KOPT-K1 (cell line): ENCODE data around the gene SPTBN5.

Experiments used
- H3K27ac ChIP-seq: fragments of 200-600 bp; sonication (generic); 2 replicates; pipeline ENCODE4 v1.5.1; 2016; ENCODE audit warnings: antibody characterized with exemption, mild to moderate bottlenecking, low read depth, low read length; ENCODE audit not compliant: poor library complexity, severe bottlenecking
- H3K36me3 ChIP-seq: fragments of 200-600 bp; sonication (generic); 2 replicates; pipeline ENCODE4 v1.5.1; 2017; ENCODE audit warnings: antibody characterized with exemption, mild to moderate bottlenecking, low read length, moderate library complexity; ENCODE audit not compliant: insufficient read depth
- H3K9me3 ChIP-seq: fragments of 200-600 bp; sonication (generic); 2 replicates; pipeline ENCODE4 v1.5.1; 2017; ENCODE audit warnings: antibody characterized with exemption, low read length, mild to moderate bottlenecking; ENCODE audit not compliant: insufficient read depth, poor library complexity, severe bottlenecking

The SPTBN5 gene

DNA sequence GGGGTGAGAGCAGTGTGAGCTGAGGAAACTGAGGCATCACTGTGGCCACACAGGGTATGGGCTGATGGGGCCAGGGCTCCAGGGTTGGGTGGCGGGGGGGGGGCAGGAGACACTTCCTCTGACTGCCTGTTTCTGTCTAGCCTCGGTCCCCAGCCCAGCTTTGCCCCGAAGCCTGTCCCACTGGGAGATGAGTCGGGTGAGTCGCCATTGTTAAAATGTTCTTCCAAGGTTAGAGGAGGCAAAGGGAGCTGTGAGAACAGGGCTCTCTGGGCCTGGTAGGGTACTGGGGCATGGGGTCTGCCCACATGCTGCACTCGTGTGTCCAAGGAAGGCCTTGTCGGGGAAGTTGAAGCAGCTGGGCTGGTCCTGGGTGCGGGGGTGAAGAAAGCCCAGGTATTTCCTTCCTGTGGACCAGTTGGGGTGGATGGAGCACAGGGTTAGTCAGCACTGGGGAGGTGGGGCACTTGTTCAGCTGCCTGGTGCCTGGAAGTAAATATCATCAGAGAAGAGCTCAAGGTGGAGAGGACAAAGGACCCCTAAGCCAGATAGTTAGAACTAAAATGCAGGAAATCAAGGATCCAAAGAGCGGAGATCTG lies 74.3 kb downstream of the SPTBN5 start:
- Histone ChIP-seq H3K9me3 (no peaks in the 10 kb centered on the region), H3K36me3 (peaks cover 70% of the 10 kb centered on the region; the same call in 1 of the 2 replicates), H3K27ac (no peak overlapping the region)

DNA sequence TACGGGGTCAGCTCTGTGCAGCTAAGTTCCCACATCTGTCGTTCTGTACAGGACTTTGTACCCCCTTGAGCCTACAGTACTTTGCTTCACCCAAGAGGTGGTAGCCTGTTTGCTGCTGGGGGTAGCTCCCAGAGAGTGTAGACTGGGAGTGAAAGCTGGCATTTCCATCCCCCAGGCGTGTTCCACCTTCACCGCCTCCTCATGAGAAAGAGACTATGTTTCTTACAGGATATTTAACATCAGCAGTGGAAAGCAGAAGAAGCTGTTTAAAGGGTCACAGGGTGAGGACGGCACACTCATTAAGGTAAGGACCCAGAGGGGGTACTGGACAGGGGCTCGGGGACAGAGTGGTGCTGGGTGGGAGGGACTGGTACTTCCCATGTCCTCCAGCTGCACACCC lies 76.1 kb downstream of the SPTBN5 start:
- Histone ChIP-seq H3K9me3 (no peaks in the 10 kb centered on the region), H3K36me3 (peaks cover 62% of the 10 kb centered on the region; the same call in 1 of the 2 replicates), H3K27ac (no peak overlapping the region)

- H3K36me3 ChIP-seq = peaks cover 58% of the 10 kb centered on the region; the same call in 1 of the 2 replicates
- no peaks in the 10 kb centered on the region for H3K9me3 ChIP-seq
These were observed 76.5 kb downstream of the SPTBN5 start for GRCh38 chr15:41817327-41817726.

DNA sequence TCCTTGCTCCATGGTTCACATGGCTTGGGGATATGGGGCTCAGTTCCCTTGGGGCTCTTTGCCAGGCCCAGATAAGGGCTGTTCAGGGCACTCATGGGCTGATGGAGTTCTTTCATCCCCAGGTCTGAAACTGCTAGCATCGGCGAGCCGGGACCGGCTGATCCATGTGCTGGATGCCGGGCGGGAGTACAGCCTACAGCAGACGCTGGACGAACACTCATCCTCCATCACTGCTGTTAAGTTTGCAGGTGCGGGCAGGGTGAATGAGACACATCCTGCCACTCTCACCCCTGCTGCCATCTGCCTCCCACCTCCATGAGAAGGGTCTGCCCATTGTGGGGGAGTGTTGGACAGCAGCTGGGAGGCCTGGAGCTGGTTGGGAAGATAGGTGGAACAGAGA lies 77.1 kb downstream of the SPTBN5 start:
- peaks cover 55% of the 10 kb centered on the region; the same call in 1 of the 2 replicates for H3K36me3 ChIP-seq
- no peak overlapping the region for H3K27ac ChIP-seq
- no peaks in the 10 kb centered on the region for H3K9me3 ChIP-seq

More at GRCh38 chr15:41817327-41817726, 76.5 kb downstream of the SPTBN5 start:
- no peak overlapping the region for H3K27ac ChIP-seq

DNA sequence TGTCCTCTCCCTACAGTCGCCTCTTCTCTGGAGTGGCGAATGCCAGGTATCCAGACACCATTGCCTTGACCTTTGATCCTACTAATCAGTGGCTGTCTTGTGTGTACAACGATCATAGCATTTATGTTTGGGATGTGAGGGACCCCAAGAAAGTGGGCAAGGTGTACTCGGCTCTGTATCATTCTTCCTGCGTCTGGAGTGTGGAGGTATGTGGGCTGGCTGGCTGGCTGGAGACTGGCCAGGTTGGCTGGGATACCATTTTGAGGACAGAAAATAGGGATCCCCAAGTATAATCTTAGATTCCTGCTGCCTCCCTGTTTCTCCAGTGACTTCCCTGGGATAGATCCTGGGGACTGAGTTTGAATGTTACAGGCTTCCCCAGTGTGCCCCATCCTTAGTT lies 79.3 kb downstream of the SPTBN5 start:
- Histone ChIP-seq H3K36me3 (peaks cover 40% of the 10 kb centered on the region; the same call in 1 of the 2 replicates), H3K9me3 (no peaks in the 10 kb centered on the region)

DNA sequence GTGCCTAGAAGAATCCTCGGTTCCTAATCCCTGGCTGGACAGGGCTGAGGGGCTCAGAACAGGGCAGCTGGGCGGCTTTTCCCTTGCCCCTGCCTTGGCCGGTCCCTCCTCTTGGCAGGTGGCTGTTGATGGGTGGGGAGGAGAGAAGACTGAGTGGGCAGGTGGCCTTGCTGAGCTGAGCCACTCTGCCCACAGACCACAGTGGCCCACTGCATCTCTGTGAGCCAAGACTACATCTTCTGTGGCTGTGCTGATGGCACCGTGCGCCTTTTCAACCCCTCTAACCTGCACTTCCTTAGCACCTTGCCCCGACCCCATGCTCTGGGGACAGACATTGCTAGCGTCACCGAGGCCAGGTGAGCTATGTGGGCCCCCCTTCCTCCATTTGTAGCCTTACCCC lies 80.4 kb downstream of the SPTBN5 start:
- H3K36me3 ChIP-seq = peaks cover 29% of the 10 kb centered on the region; the same call in 1 of the 2 replicates
- no peak overlapping the region for H3K27ac ChIP-seq
- H3K9me3 ChIP-seq = no peaks in the 10 kb centered on the region

More for the DNA sequence above, 79.3 kb downstream of the SPTBN5 start:
- no peak overlapping the region for H3K27ac ChIP-seq

- no peaks in the 10 kb centered on the region for H3K9me3 ChIP-seq
- no peak overlapping the region for H3K27ac ChIP-seq
- H3K36me3 ChIP-seq = peaks cover 24% of the 10 kb centered on the region; the same call in 1 of the 2 replicates
These were observed 81.0 kb downstream of the SPTBN5 start for GRCh38 chr15:41812820-41813375.

DNA sequence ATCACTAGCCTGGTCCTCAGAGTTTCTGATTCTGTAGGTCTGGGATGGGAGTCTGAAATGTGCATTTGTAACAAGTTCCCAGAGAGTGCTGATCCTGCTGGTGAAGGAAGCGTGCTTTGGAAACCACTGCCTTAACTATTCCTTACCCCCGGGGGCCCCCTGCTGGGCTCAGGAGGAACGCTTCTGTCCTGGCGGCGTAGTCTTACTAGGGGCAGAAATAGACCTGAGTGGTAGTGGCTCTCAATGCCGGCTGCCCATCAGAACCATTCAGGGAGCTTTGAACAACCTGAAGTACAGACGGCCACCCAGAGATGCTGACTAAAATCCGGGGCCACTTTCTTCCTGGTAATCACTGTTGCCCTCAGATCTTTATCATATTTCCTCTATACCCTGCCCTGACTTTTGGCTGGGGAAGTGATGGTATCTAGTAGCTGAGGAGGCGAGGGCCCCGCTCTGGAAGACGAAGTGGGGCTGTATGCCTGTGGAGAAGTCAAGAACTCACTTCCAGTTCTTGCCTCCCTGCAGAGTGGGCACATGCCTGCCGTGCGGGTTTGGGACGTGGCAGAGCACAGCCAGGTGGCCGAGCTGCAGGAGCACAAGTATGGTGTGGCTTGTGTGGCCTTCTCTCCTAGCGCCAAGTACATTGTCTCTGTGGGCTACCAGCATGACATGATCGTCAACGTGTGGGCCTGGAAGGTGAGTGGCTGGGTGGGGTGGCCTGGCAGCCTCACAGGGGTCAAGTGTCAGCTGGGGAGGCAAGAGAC lies 82.2 kb downstream of the SPTBN5 start:
- peak overlapping the region; percentile 54 for H3K27ac ChIP-seq
- peaks cover 14% of the 10 kb centered on the region; the same call in 1 of the 2 replicates for H3K36me3 ChIP-seq

GRCh38 chr15:41810651-41811431 lies 83.0 kb downstream of the SPTBN5 start:
- peak overlapping the region; percentile 54 for H3K27ac ChIP-seq
- no peaks in the 10 kb centered on the region for H3K9me3 ChIP-seq

More for the DNA sequence above, 82.2 kb downstream of the SPTBN5 start:
- H3K9me3 ChIP-seq = no peaks in the 10 kb centered on the region

DNA sequence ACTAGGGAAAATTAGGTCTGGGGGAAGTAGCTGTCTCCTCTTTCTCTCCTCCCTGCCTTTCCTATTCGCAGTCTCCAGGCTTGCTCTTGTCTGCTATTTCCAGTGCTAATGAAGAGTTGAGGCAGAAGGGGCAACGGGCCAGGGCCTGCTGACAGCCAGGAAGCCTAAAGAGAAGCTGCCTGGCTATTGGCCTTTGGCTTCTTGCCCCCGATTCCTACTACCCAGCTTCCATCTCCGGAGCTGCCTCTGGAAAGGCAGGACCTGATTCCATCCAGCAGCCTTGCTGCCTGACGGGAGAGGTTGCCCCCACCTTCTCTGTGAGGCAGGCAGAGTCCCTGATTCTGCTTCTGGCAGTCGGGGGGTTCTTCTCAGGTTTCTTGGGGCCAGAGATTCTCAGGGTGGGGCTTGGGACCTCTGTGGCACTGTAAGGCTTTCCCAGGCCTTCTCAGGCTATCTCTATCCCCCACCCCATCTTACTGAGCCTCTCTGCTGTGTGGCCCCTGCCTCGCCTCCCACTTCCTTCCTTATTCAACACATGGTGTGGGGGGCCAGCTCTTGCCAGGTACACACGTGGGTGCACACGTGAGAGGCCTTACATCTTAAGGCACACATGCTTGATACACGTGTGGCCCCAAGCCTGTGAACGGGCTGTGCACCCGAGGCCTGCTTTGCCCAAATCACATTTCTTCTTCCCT lies 84.2 kb downstream of the SPTBN5 start:
- Histone ChIP-seq H3K36me3 (peaks cover 5% of the 10 kb centered on the region; the same call in 1 of the 2 replicates), H3K27ac (peak overlapping the region; percentile 54), H3K9me3 (no peaks in the 10 kb centered on the region)

More at GRCh38 chr15:41810651-41811431, 83.0 kb downstream of the SPTBN5 start:
- H3K36me3 ChIP-seq = peaks cover 12% of the 10 kb centered on the region; the same call in 1 of the 2 replicates

GRCh38 chr15:41809121-41809520 lies 84.7 kb downstream of the SPTBN5 start:
- peaks cover 5% of the 10 kb centered on the region; the same call in 1 of the 2 replicates for H3K36me3 ChIP-seq
- H3K27ac ChIP-seq = peak overlapping the region; percentile 54
- H3K9me3 ChIP-seq = no peaks in the 10 kb centered on the region

- peaks cover 4% of the 10 kb centered on the region; the same call in 1 of the 2 replicates for H3K36me3 ChIP-seq
- no peaks in the 10 kb centered on the region for H3K9me3 ChIP-seq
- H3K27ac ChIP-seq = no peak overlapping the region
These were observed 87.3 kb downstream of the SPTBN5 start for GRCh38 chr15:41806291-41807181.

- Histone ChIP-seq H3K27ac (no peak overlapping the region), H3K9me3 (no peaks in the 10 kb centered on the region), H3K36me3 (peaks cover 12% of the 10 kb centered on the region; the same call in 1 of the 2 replicates)
These were observed 88.1 kb downstream of the SPTBN5 start for GRCh38 chr15:41805711-41806110.
